K562 (cell line): ENCODE measurements around the gene TNFSF9. TPM values are rescaled to one million over a fixed set of nuclear protein-coding genes. Genes with fewer than 3 reads are reported as not detected.
A peak's percentile ranks its signal among the peaks of the same experiment; 100 is the strongest.

Source experiments
- ATAC-seq: fragments of 200-7000 bp; cut with Tn5 transposase; 3 replicates; pipeline ENCODE4 v1.9.1; 2020; ENCODE audit warnings: moderate library complexity
- BruUV-seq: library from RNA; stranded (reverse); fragments of 400-500 nt; replicated peaks from 2 replicates; lab custom pipeline; 2021; lab: Mats Ljungman, UMichigan
- CTCF ChIA-PET: fragments of 300-600 bp; formaldehyde crosslinking; extraction: SDS; loops from one replicate; lab custom pipeline; 2021; ENCODE audit warnings: low intra/inter-chr PET ratio; lab: Yijun Ruan, JAX
- POLR2A ChIA-PET: fragments of 300-600, 350-650 bp; sonication (Branson Sonifier 250); formaldehyde crosslinking; extraction: SDS; loops from one replicate; lab custom pipeline; 2021; ENCODE audit warnings: antibody characterized with exemption, inconsistent platforms; lab: Yijun Ruan, JAX
- DNase-seq, 4 experiments: peaks; one replicate each; pipeline versions ENCODE4 v3.0.0 to v3.0.0-alpha.2; 2011 to 2018; ENCODE audit warnings: low spot score in 3 of 4, mixed read lengths in 3 of 4; ENCODE audit errors: extremely low read depth in 1 of 4
- FAIRE-seq: peaks from 2 replicates; lab custom pipeline; 2011; peaks lifted over from hg19 to GRCh38; lab: Jason Lieb, UNC
- H2AFZ ChIP-seq: 2 replicates; pipeline ENCODE4 v1.6.0; 2011; ENCODE audit warnings: low read depth, low read length, control low read depth, inconsistent platforms
- H3K27ac ChIP-seq: fragments of 200-600 bp; 3 replicates; pipeline ENCODE4 v1.8.0; 2011; ENCODE audit warnings: low read depth, mild to moderate bottlenecking, control low read depth, inconsistent platforms, low read length, moderate library complexity, mixed read lengths; ENCODE audit errors: extremely low read depth
- H3K27me3 ChIP-seq, 2 experiments: fragments of 300-600 bp in 1 of 2; 2 replicates in 1 of 2; 3 replicates in 1 of 2; pipeline versions ENCODE4 v1.6.0 to v1.8.0; 2011; ENCODE audit warnings: inconsistent platforms in 2 of 2, low read length in 2 of 2, mild to moderate bottlenecking in 1 of 2, mixed read lengths in 1 of 2, moderate library complexity in 1 of 2; ENCODE audit not compliant: control insufficient read depth in 2 of 2, insufficient read depth in 2 of 2
- H3K36me3 ChIP-seq: fragments of 300-600 bp; 3 replicates; pipeline ENCODE4 v1.8.0; 2011; ENCODE audit warnings: mild to moderate bottlenecking, low read length, inconsistent platforms; ENCODE audit not compliant: control insufficient read depth, insufficient read depth
- H3K4me1 ChIP-seq, 2 experiments: fragments of 200-600 bp in 1 of 2; replicated peaks in 1 of 2; 2 replicates in 1 of 2; 3 replicates in 1 of 2; pipeline versions ENCODE4 v1.5.1 to v1.8.0; 2011; ENCODE audit warnings: inconsistent platforms in 2 of 2, low read length in 2 of 2, mild to moderate bottlenecking in 1 of 2, mixed read lengths in 1 of 2, moderate library complexity in 1 of 2; ENCODE audit not compliant: control insufficient read depth in 2 of 2, insufficient read depth in 2 of 2
- H3K4me2 ChIP-seq: 2 replicates; pipeline ENCODE4 v1.6.1; 2011; ENCODE audit warnings: low read length, control low read depth, inconsistent platforms, mixed read lengths; ENCODE audit not compliant: insufficient read depth
- H3K4me3 ChIP-seq: fragments of 200-600 bp; sonication (generic), shearing (Covaris generic); 2 replicates; pipeline ENCODE4 v1.5.1; 2016; ENCODE audit warnings: control low read depth, inconsistent platforms
- H3K79me2 ChIP-seq: fragments of 200-600 bp; 3 replicates; pipeline ENCODE4 v1.8.0; 2011; ENCODE audit warnings: low read length, inconsistent platforms; ENCODE audit not compliant: control insufficient read depth, insufficient read depth
- H3K9ac ChIP-seq, 2 experiments: 2 replicates each; pipeline versions ENCODE4 v1.6.0 to v1.6.1; 2011; ENCODE audit warnings: low read depth in 2 of 2, low read length in 2 of 2, control low read depth in 1 of 2, inconsistent platforms in 1 of 2, mild to moderate bottlenecking in 1 of 2, mixed read lengths in 1 of 2; ENCODE audit not compliant: insufficient read depth in 1 of 2
- H3K9me1 ChIP-seq: one replicate; pipeline ENCODE4 v1.6.0; 2011; ENCODE audit warnings: inconsistent platforms, mild to moderate bottlenecking, low read length, moderate library complexity; ENCODE audit not compliant: control insufficient read depth, insufficient read depth
- H3K9me3 ChIP-seq: replicated peaks from 2 replicates; pipeline ENCODE4 v1.5.1; 2011; ENCODE audit warnings: low read depth, low read length, inconsistent platforms; ENCODE audit not compliant: control insufficient read depth, insufficient read depth
- H4K20me1 ChIP-seq: replicated peaks from 2 replicates; pipeline ENCODE4 v1.6.1; 2011; ENCODE audit warnings: low read length, inconsistent platforms, mixed read lengths; ENCODE audit not compliant: control insufficient read depth, insufficient read depth
- ELK1 ChIP-seq: sonication (generic); formaldehyde crosslinking; IDR thresholded peaks from 2 replicates; pipeline ENCODE4 v1.8.1; 2022; ENCODE audit warnings: missing genetic modification reagents
- NFATC3 ChIP-seq: fragments of 450-650 bp; IDR thresholded peaks from 2 replicates; pipeline ENCODE4 v1.6.1; 2017; ENCODE audit warnings: mild to moderate bottlenecking
- TAF7 ChIP-seq: fragments of 450-650 bp; IDR thresholded peaks from 2 replicates; pipeline ENCODE4 v1.6.1; 2016; ENCODE audit warnings: missing genetic modification characterization, missing compliant biosample characterization
- TRIM28 ChIP-seq: fragments of 450-650 bp; IDR thresholded peaks from 2 replicates; pipeline ENCODE4 v1.6.1; 2017
- ZNF354B ChIP-seq: fragments of 250-450 bp; sonication (Bioruptor Pico); IDR thresholded peaks from 2 replicates; pipeline ENCODE4 v1.4.0; 2020
- ZNF507 ChIP-seq: conservative IDR thresholded peaks from 2 replicates; pipeline ENCODE4 v1.6.1; 2017; ENCODE audit warnings: missing genetic modification characterization, missing compliant biosample characterization
- in situ Hi-C: fragments of 300-500 bp; cut with MboI; formaldehyde crosslinking; loops from 4 replicates; pipeline ENCODE4 v1.15.0; 2018; ENCODE audit warnings: inconsistent platforms, mixed read lengths
- intact Hi-C: fragments of 100-400 bp; cut with micrococcal nuclease; formaldehyde crosslinking; loops from 2 replicates; pipeline ENCODE4 v1.14.2; 2022
- polyA plus RNA-seq, 8 experiments: library from polyadenylated mRNA; depleted of rRNA in 4 of 8; stranded (reverse) in 5 of 8; unstranded in 3 of 8; fragments of >200 nt; fragmentation: Nextera tagmentation in 2 of 8; fragmentation: Illumina TruSeq in 1 of 8; extraction: Ambion mirVana in 2 of 8; extraction: Trizol in 1 of 8; gene quantifications; 2 replicates each; pipeline versions ENCODE4 v1.2.1 to v1.2.3, GENCODE V29; 2011 to 2014; ENCODE audit warnings: inconsistent platforms in 1 of 8, missing spikeins in 1 of 8
- total RNA-seq, 7 experiments: library from RNA; depleted of rRNA in 6 of 7; stranded (reverse); fragments of >200 nt in 6 of 7; fragmentation: Illumina TruSeq in 2 of 7; extraction: Trizol in 2 of 7; gene quantifications; 2 replicates each; pipeline versions ENCODE4 v1.2.1 to v1.2.3, GENCODE V29; 2011 to 2021; ENCODE audit warnings: low replicate concordance in 1 of 7

Gene TNFSF9
- total and polyA plus RNA-seq, 9 of the 15 experiments (the other 6 are each of a cell fraction or from before 2014, with no cell fraction given): 1.4 to 17.9 (median 6.5) TPM

DNA sequence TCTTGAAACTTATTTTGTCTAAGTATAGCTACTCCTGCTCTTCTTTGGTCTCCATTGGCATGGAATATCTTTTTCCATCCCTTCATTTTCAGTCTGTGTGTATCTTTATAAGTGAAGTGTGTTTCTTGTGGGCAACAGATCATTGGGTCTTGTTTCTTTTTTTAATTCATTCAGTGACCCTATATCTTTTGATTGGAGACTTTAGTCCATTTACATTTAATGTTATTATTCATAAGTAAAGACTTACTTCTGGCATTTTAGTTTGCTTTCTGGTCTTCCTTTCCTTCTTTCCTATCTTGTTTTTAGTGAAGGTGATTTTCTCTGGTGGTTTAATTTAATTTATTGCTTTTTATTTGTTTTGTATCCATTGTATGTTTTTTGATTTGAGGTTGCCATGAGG is 40.3 kb downstream of the TNFSF9 start:
- Histone ChIP-seq H3K27ac (no peak overlapping the region), H2AFZ (no peak overlapping the region), H3K9me3 (peaks cover 10% of the 10 kb centered on the region), H3K27me3 (no peaks in the 10 kb centered on the region; a peak in 1 of 5 replicates), H3K4me3 (no peak overlapping the region), H3K9me1 (no peaks in the 10 kb centered on the region), H3K4me2 (no peak overlapping the region), H3K9ac (no peak overlapping the region), H4K20me1 (no peaks in the 10 kb centered on the region), H3K4me1 (peaks cover 4 to 11% of the 10 kb centered on the region in 2 experiments; a peak in 4 of 5 replicates), H3K36me3 (no peaks in the 10 kb centered on the region), H3K79me2 (no peaks in the 10 kb centered on the region)
- DNase-seq: no peak
- no peak for FAIRE-seq
- intact Hi-C loops (no loop called here), in situ Hi-C loops (no loop called here)
- TF ChIP-seq NFATC3 (no peak), ELK1 (CRISPR knock-in tag) (no peak), TRIM28 (peak; percentile 63; the same call in 1 of the 2 replicates), ZNF507 (tag) (peak; percentile 99), ZNF354B (CRISPR knock-in tag) (peak; percentile 89), TAF7 (no peak)
- ChIA-PET POLR2A (interaction anchor here (2.2 kb wide), 1 partner anchor 16 kb away, joined by 9 read pairs; no protein-coding TSS in a partner anchor), CTCF (no interaction called here)
- ATAC-seq: no peak
- BruUV-seq: no TSS peak
